ENCODE data around the gene RBM38. TPM values are rescaled to one million over a fixed set of nuclear protein-coding genes. Genes with fewer than 3 reads are reported as not detected.

The RBM38 gene
- total RNA-seq, 1 donor from 2014 or later: 26.6 TPM

GRCh38 chr20:57411406-57412283 is 20.4 kb downstream of the RBM38 start:
- no peak overlapping the region for H3K27ac ChIP-seq
- H3K27ac Mint-ChIP-seq: no peak overlapping the region
- DNase-seq (ENCODE audit: low spot score): no peak
- H3K36me3 ChIP-seq: no peaks in the 10 kb centered on the region
- no peak overlapping the region for H2AFZ ChIP-seq (replicated peaks)
- peaks cover 13% of the 10 kb centered on the region for H3F3A ChIP-seq (ENCODE audit: low read depth)
- H3K9me3 Mint-ChIP-seq: no peaks in the 10 kb centered on the region
- H3K4me3 Mint-ChIP-seq: no peak overlapping the region
- peaks cover 4% of the 10 kb centered on the region for H3K36me3 Mint-ChIP-seq
- TF ChIP-seq EZH2 (IDR thresholded peaks at IDR 0.05) (no peak), EZH2phosphoT487 (IDR thresholded peaks at IDR 0.05) (no peak)
- TF ChIP-seq, protein P1, sequence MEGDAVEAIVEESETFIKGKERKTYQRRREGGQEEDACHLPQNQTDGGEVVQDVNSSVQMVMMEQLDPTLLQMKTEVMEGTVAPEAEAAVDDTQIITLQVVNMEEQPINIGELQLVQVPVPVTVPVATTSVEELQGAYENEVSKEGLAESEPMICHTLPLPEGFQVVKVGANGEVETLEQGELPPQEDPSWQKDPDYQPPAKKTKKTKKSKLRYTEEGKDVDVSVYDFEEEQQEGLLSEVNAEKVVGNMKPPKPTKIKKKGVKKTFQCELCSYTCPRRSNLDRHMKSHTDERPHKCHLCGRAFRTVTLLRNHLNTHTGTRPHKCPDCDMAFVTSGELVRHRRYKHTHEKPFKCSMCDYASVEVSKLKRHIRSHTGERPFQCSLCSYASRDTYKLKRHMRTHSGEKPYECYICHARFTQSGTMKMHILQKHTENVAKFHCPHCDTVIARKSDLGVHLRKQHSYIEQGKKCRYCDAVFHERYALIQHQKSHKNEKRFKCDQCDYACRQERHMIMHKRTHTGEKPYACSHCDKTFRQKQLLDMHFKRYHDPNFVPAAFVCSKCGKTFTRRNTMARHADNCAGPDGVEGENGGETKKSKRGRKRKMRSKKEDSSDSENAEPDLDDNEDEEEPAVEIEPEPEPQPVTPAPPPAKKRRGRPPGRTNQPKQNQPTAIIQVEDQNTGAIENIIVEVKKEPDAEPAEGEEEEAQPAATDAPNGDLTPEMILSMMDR (IDR thresholded peaks at IDR 0.05): no peak
- no peaks in the 10 kb centered on the region for H3K4me1 ChIP-seq
- H3K27me3 ChIP-seq: no peaks in the 10 kb centered on the region
- H3K9ac ChIP-seq: no peak overlapping the region
- peaks cover 26% of the 10 kb centered on the region for H3K4me1 Mint-ChIP-seq
- H3K4me2 ChIP-seq: no peak overlapping the region
- H3K4me3 ChIP-seq: no peak overlapping the region
- H3K9me3 ChIP-seq (ENCODE audit: low read depth): no peaks in the 10 kb centered on the region
- no peaks in the 10 kb centered on the region for H3K79me2 ChIP-seq (ENCODE audit: low read depth)
- peaks cover 2% of the 10 kb centered on the region for H3K27me3 Mint-ChIP-seq (ENCODE audit: insufficient read depth, low read depth)
- H4K20me1 ChIP-seq (ENCODE audit: low read depth): peaks cover 5% of the 10 kb centered on the region

DNA sequence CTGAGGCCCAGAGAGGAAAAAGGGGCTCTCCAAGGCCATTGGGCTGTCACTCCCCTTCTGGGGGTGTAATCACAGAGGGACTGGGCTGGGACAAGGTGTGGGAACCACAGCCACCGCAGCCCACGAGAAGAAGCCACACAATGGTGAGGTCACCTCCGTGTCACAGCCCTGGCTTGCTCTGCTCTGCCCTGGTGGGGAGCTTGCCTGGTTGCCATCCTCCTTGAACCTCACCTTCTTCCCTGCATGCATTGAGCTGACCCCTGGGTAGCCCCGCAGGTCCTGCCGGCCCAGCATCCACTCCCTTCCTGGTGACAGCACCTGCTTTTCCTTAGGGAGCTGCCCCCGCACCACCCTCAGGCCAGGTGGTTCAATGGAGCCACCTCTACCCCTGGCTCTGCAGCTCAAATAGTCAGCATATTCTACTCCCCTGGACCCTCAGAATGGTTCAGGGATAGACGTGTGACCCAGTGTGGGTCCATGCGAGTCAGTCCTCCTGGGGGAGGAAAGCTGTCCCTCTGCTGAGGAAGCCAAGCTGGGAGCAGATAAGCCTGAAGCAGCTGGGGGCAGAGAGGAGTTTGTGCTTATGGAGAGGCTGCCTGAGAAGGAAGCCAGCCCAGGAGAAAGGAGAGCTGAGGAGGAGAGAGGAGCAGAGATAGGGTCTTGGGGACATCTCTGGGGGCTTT is 21.3 kb downstream of the RBM38 start:
- H3K4me1 ChIP-seq: no peaks in the 10 kb centered on the region
- H3K27ac Mint-ChIP-seq: peak overlapping the region; percentile 88
- peaks cover 4% of the 10 kb centered on the region for H3K36me3 Mint-ChIP-seq

DNA sequence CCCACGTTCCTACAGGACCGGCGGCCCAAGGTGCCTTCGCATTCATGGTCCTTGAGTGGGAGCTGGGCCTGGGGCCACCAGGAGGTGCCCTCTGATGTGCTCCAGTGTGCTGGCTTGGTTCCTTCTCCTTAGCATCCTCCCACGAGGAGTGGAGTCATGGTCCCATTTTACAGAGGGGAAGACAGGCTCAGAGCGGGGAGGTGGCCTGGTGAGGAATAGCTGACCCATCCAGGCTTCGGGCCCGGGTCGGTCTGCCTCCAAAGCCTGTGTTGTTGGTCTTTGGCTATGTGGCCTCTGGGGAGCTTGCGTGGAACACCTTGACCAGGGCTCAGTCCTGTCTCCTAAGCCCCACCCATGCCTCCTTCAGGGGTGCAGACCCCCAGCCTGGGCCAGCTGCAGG is 22.8 kb downstream of the RBM38 start:
- Histone ChIP-seq H3F3A (ENCODE audit: low read depth) (peaks cover 18% of the 10 kb centered on the region), H3K36me3 (no peaks in the 10 kb centered on the region), H2AFZ (replicated peaks) (no peak overlapping the region), H4K20me1 (ENCODE audit: low read depth) (peaks cover 5% of the 10 kb centered on the region), H3K9me3 (ENCODE audit: low read depth) (no peaks in the 10 kb centered on the region), H3K27ac (no peak overlapping the region), H3K27me3 (no peaks in the 10 kb centered on the region), H3K9ac (no peak overlapping the region), H3K4me1 (peaks cover 2% of the 10 kb centered on the region), H3K79me2 (ENCODE audit: low read depth) (no peaks in the 10 kb centered on the region), H3K4me2 (no peak overlapping the region), H3K4me3 (no peak overlapping the region)
- Mint-ChIP-seq H3K9me3 (no peaks in the 10 kb centered on the region), H3K27me3 (ENCODE audit: insufficient read depth, low read depth) (peaks cover 2% of the 10 kb centered on the region), H3K36me3 (no peaks in the 10 kb centered on the region), H3K4me1 (peaks cover 15% of the 10 kb centered on the region), H3K4me3 (no peak overlapping the region), H3K27ac (no peak overlapping the region)
- DNase-seq (ENCODE audit: low spot score): no peak
- TF ChIP-seq EZH2phosphoT487 (IDR thresholded peaks at IDR 0.05): no peak
- no peak for TF ChIP-seq EZH2 (IDR thresholded peaks at IDR 0.05)
- TF ChIP-seq, protein P1 (IDR thresholded peaks at IDR 0.05): no peak

More for the DNA sequence above, 21.3 kb downstream of the RBM38 start:
- H3K36me3 ChIP-seq: no peaks in the 10 kb centered on the region
- peaks cover 5% of the 10 kb centered on the region for H4K20me1 ChIP-seq (ENCODE audit: low read depth)
- H3K9me3 Mint-ChIP-seq: no peaks in the 10 kb centered on the region
- no peak for DNase-seq (ENCODE audit: low spot score)
- no peaks in the 10 kb centered on the region for H3K79me2 ChIP-seq (ENCODE audit: low read depth)
- no peak overlapping the region for H3K4me3 Mint-ChIP-seq
- no peaks in the 10 kb centered on the region for H3K9me3 ChIP-seq (ENCODE audit: low read depth)
- H3K4me1 Mint-ChIP-seq: peaks cover 23% of the 10 kb centered on the region
- no peak overlapping the region for H3K27ac ChIP-seq
- H3F3A ChIP-seq (ENCODE audit: low read depth): peaks cover 13% of the 10 kb centered on the region
- no peak overlapping the region for H3K4me3 ChIP-seq
- H3K27me3 Mint-ChIP-seq (ENCODE audit: insufficient read depth, low read depth): peaks cover 2% of the 10 kb centered on the region
- no peak overlapping the region for H3K9ac ChIP-seq
- no peak for TF ChIP-seq EZH2phosphoT487 (IDR thresholded peaks at IDR 0.05)
- TF ChIP-seq, protein P1 (IDR thresholded peaks at IDR 0.05): no peak
- TF ChIP-seq EZH2 (IDR thresholded peaks at IDR 0.05): no peak
- H3K4me2 ChIP-seq: no peak overlapping the region
- H2AFZ ChIP-seq (replicated peaks): no peak overlapping the region
- H3K27me3 ChIP-seq: no peaks in the 10 kb centered on the region

Data from neural progenitor cell (in vitro differentiated cells).